ENCODE measurements around the gene PLB1. TPM values are rescaled to one million over a fixed set of nuclear protein-coding genes. Genes with fewer than 3 reads are reported as not detected.
"Not testable (repeated sequence)": the region's sequence is repeated elsewhere in the genome, so short reads cannot be mapped to it uniquely, and the experiment has no call there.

The PLB1 gene
- total RNA-seq, 4 donors from 2014 or later = 3.0 to 14.5 (median 10.5) TPM

- 50% methylated on average over 1 of the region's 9 CpGs; no CpG with 5 or more reads in 1 of the 2 donors for WGBS, 2 donors (ENCODE audit: low coverage in 1 of 2)
- no peak overlapping the region for H3K4me3 ChIP-seq
- H3K27ac ChIP-seq = no peak overlapping the region
- H3K9me3 ChIP-seq = no peaks in the 10 kb centered on the region
- no peak for ATAC-seq
- no peak for TF ChIP-seq POLR2A (IDR thresholded peaks at IDR 0.05)
- no peak for TF ChIP-seq POLR2AphosphoS5 (IDR thresholded peaks at IDR 0.05)
- no peak for TF ChIP-seq EP300 (IDR thresholded peaks at IDR 0.05)
- TF ChIP-seq CTCF (IDR thresholded peaks at IDR 0.05) = no peak
- no peaks in the 10 kb centered on the region for H3K36me3 ChIP-seq
- H3K27me3 ChIP-seq = no peaks in the 10 kb centered on the region
- no peaks in the 10 kb centered on the region for H3K4me1 ChIP-seq
Measured at GRCh38 chr2:28545590-28546200, 49.8 kb downstream of the PLB1 start.

GRCh38 chr2:28546242-28546641 is 50.4 kb downstream of the PLB1 start:
- Histone ChIP-seq H3K27ac (no peak overlapping the region), H3K4me1 (no peaks in the 10 kb centered on the region), H3K36me3 (no peaks in the 10 kb centered on the region), H3K4me3 (no peak overlapping the region), H3K27me3 (no peaks in the 10 kb centered on the region), H3K9me3 (no peaks in the 10 kb centered on the region)
- ATAC-seq = no peak
- no CpG with 5 or more reads among the region's 7 CpGs for WGBS, 2 donors (ENCODE audit: low coverage in 1 of 2)
- no peak for TF ChIP-seq CTCF (IDR thresholded peaks at IDR 0.05)
- no peak for TF ChIP-seq POLR2AphosphoS5 (IDR thresholded peaks at IDR 0.05)
- TF ChIP-seq POLR2A (IDR thresholded peaks at IDR 0.05) = no peak
- no peak for TF ChIP-seq EP300 (IDR thresholded peaks at IDR 0.05)

GRCh38 chr2:28547223-28547860 is 51.5 kb downstream of the PLB1 start:
- Histone ChIP-seq H3K4me3 (no peak overlapping the region), H3K27me3 (no peaks in the 10 kb centered on the region), H3K4me1 (no peaks in the 10 kb centered on the region), H3K36me3 (no peaks in the 10 kb centered on the region), H3K27ac (no peak overlapping the region), H3K9me3 (no peaks in the 10 kb centered on the region)
- 67 to 93% methylated on average over 6 to 7 of the region's 7 CpGs for WGBS, 2 donors (ENCODE audit: low coverage in 1 of 2)
- no peak for ATAC-seq
- TF ChIP-seq CTCF (IDR thresholded peaks at IDR 0.05) (no peak), POLR2AphosphoS5 (IDR thresholded peaks at IDR 0.05) (no peak), POLR2A (IDR thresholded peaks at IDR 0.05) (no peak), EP300 (IDR thresholded peaks at IDR 0.05) (no peak)

- H3K9me3 ChIP-seq = no peaks in the 10 kb centered on the region
- TF ChIP-seq POLR2AphosphoS5 (IDR thresholded peaks at IDR 0.05) (no peak), EP300 (IDR thresholded peaks at IDR 0.05) (no peak), CTCF (IDR thresholded peaks at IDR 0.05) (no peak), POLR2A (IDR thresholded peaks at IDR 0.05) (no peak)
- ATAC-seq = no peak
- 85 to 90% methylated on average over 8 to 10 of the region's 10 CpGs for WGBS, 2 donors (ENCODE audit: low coverage in 1 of 2)
- H3K27me3 ChIP-seq = no peaks in the 10 kb centered on the region
- H3K27ac ChIP-seq = no peak overlapping the region
- no peak overlapping the region for H3K4me3 ChIP-seq
- no peaks in the 10 kb centered on the region for H3K36me3 ChIP-seq
- no peaks in the 10 kb centered on the region for H3K4me1 ChIP-seq
Measured at GRCh38 chr2:28547906-28548600, 52.2 kb downstream of the PLB1 start.

- not testable (repeated sequence) for H3K27ac ChIP-seq, H3K9me3 ChIP-seq, ATAC-seq, H3K4me1 ChIP-seq, H3K4me3 ChIP-seq, H3K27me3 ChIP-seq, H3K36me3 ChIP-seq
- WGBS, 2 donors (ENCODE audit: low coverage in 1 of 2) = 79 to 100% methylated on average over 1 to 8 of the region's 10 CpGs
Measured at GRCh38 chr2:28550345-28550744, 54.5 kb downstream of the PLB1 start.
